ENCODE measurements around the gene GPR82.

Gene GPR82

DNA sequence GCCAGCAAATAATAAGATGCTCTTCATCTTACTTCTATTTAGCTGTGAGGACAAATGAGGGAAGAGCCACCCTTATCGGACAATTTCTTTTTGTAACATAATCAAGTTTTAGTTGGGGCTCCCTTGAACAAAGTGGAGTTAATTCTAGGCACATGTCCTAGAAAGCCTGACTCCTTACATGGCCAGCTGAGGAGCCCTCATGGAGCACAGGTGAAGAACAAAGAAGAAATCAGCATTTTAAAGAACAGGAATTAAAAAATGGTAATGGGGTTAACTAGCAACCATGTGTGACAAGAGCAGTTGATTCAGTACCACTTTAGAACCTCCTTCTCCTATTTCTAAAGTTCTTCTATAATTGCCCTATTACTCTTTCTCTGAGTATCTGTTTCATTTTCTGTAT lies 15.9 kb downstream of the GPR82 start:
- Histone ChIP-seq H2AK5ac (ENCODE audit: low read depth, low read length) (no peak overlapping the region), H3K9ac (ENCODE audit: low read depth, low read length, poor library complexity) (no peak overlapping the region), H2AFZ (ENCODE audit: low read length) (no peak overlapping the region), H3K79me1 (ENCODE audit: low read depth, low read length) (no peaks in the 10 kb centered on the region), H3K18ac (ENCODE audit: low read length) (no peak overlapping the region), H2BK15ac (ENCODE audit: low read length) (no peak overlapping the region), H4K91ac (ENCODE audit: low read depth, low read length, poor library complexity) (no peak overlapping the region), H2BK12ac (ENCODE audit: low read length) (no peak overlapping the region), H3K4ac (ENCODE audit: low read length) (no peak overlapping the region), H3K36me3 (replicated peaks in 1 of 2; ENCODE audit: control insufficient read depth in 2 of 2, insufficient read depth in 2 of 2, low read length in 2 of 2) (peaks cover 0 to 3% of the 10 kb centered on the region in 2 donors), H3K27me3 (ENCODE audit: control insufficient read depth in 3 of 3, insufficient read depth in 3 of 3, low read depth in 1 of 3, low read length in 3 of 3) (no peaks in the 10 kb centered on the region), H3K4me3 (ENCODE audit: low read length in 2 of 2) (no peak overlapping the region), H3K27ac (replicated peaks; ENCODE audit: low read length) (no peak overlapping the region), H2BK5ac (ENCODE audit: low read length) (no peak overlapping the region), H3K4me2 (ENCODE audit: insufficient read depth, low read length, poor library complexity, severe bottlenecking) (no peak overlapping the region), H3K9me3 (replicated peaks in 1 of 2; ENCODE audit: control insufficient read depth in 2 of 2, insufficient read depth in 1 of 2, low read depth in 1 of 2, low read length in 2 of 2) (no peaks in the 10 kb centered on the region), H3K14ac (ENCODE audit: low read length) (no peak overlapping the region), H3K4me1 (ENCODE audit: control insufficient read depth in 2 of 2, insufficient read depth in 1 of 2, low read depth in 1 of 2, low read length in 2 of 2) (no peaks in the 10 kb centered on the region), H3K23ac (ENCODE audit: low read depth, low read length, poor library complexity) (no peak overlapping the region), H2BK120ac (ENCODE audit: low read depth, low read length) (no peak overlapping the region), H4K8ac (ENCODE audit: low read depth, low read length) (no peak overlapping the region)
- WGBS, 2 donors (ENCODE audit: extremely low coverage in 2 of 2, insufficient read length in 2 of 2, insufficient replicate concordance in 1 of 2) = no CpG with 5 or more reads among the region's 1 CpG
- no peak for DNase-seq (ENCODE audit: low spot score)

DNA sequence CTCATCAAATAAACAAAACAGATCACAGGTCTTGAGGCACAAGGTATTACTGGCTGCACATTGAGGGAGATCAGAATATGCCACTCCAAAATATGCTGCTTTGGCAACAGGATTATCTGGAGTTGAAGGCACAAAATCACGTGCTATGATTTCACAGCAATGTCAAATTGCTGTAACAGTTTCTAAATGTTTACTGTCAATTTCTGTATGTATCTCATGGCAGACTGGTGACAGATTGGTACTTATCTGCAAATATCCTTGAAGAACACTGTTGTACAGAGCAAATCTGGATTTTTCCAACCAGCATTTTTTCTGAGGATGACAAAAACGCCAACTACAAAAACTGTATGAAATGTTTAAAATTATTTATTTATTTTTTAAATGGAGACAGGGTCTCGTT lies 26.7 kb downstream of the GPR82 start:
- Histone ChIP-seq H4K91ac (ENCODE audit: low read depth, low read length, poor library complexity) (no peak overlapping the region), H3K36me3 (replicated peaks in 1 of 2; ENCODE audit: control insufficient read depth in 2 of 2, insufficient read depth in 2 of 2, low read length in 2 of 2) (no peaks in the 10 kb centered on the region), H2AK5ac (ENCODE audit: low read depth, low read length) (no peak overlapping the region), H3K23ac (ENCODE audit: low read depth, low read length, poor library complexity) (no peak overlapping the region), H3K79me1 (ENCODE audit: low read depth, low read length) (no peaks in the 10 kb centered on the region), H2BK120ac (ENCODE audit: low read depth, low read length) (no peak overlapping the region), H3K14ac (ENCODE audit: low read length) (no peak overlapping the region), H2AFZ (ENCODE audit: low read length) (no peak overlapping the region), H3K4ac (ENCODE audit: low read length) (no peak overlapping the region), H4K8ac (ENCODE audit: low read depth, low read length) (no peak overlapping the region), H2BK5ac (ENCODE audit: low read length) (no peak overlapping the region), H3K18ac (ENCODE audit: low read length) (no peak overlapping the region), H3K9me3 (replicated peaks in 1 of 2; ENCODE audit: control insufficient read depth in 2 of 2, insufficient read depth in 1 of 2, low read depth in 1 of 2, low read length in 2 of 2) (no peaks in the 10 kb centered on the region), H3K4me1 (ENCODE audit: control insufficient read depth in 2 of 2, insufficient read depth in 1 of 2, low read depth in 1 of 2, low read length in 2 of 2) (no peaks in the 10 kb centered on the region), H3K9ac (ENCODE audit: low read depth, low read length, poor library complexity) (no peak overlapping the region), H3K27me3 (ENCODE audit: control insufficient read depth in 3 of 3, insufficient read depth in 3 of 3, low read depth in 1 of 3, low read length in 3 of 3) (no peaks in the 10 kb centered on the region), H3K27ac (replicated peaks; ENCODE audit: low read length) (no peak overlapping the region), H3K4me2 (ENCODE audit: insufficient read depth, low read length, poor library complexity, severe bottlenecking) (no peak overlapping the region), H2BK15ac (ENCODE audit: low read length) (no peak overlapping the region), H2BK12ac (ENCODE audit: low read length) (no peak overlapping the region), H3K4me3 (ENCODE audit: low read length in 2 of 2) (no peak overlapping the region)
- no peak for DNase-seq (ENCODE audit: low spot score)
- no CpG with 5 or more reads among the region's 3 CpGs for WGBS, 2 donors (ENCODE audit: extremely low coverage in 2 of 2, insufficient read length in 2 of 2, insufficient replicate concordance in 1 of 2)

DNA sequence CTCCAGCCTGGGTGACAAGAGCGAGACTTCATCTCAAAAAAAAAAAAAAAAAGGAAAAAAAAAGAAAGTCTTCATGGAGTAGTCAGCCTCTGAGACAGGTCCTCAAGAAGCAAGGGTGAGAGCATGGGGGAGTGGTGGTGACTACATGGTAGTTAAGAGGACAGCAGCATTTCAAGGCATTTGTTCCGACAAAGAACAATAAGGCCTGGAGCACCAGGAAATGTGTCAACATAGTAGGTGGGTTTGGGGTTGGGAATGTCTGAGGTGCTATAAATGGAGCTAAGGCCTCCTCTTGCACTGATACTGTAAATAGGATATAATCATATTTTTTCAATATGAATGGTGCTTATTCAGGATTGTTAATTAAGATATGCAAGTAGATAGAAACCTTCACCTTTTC lies 34.4 kb downstream of the GPR82 start:
- Histone ChIP-seq H3K4me2 (ENCODE audit: insufficient read depth, low read length, poor library complexity, severe bottlenecking) (no peak overlapping the region), H2BK12ac (ENCODE audit: low read length) (no peak overlapping the region), H3K9ac (ENCODE audit: low read depth, low read length, poor library complexity) (no peak overlapping the region), H2BK120ac (ENCODE audit: low read depth, low read length) (no peak overlapping the region), H2BK15ac (ENCODE audit: low read length) (no peak overlapping the region), H3K4ac (ENCODE audit: low read length) (no peak overlapping the region), H3K36me3 (replicated peaks in 1 of 2; ENCODE audit: control insufficient read depth in 2 of 2, insufficient read depth in 2 of 2, low read length in 2 of 2) (no peaks in the 10 kb centered on the region), H3K4me1 (ENCODE audit: control insufficient read depth in 2 of 2, insufficient read depth in 1 of 2, low read depth in 1 of 2, low read length in 2 of 2) (no peaks in the 10 kb centered on the region), H3K18ac (ENCODE audit: low read length) (no peak overlapping the region), H3K79me1 (ENCODE audit: low read depth, low read length) (no peaks in the 10 kb centered on the region), H4K8ac (ENCODE audit: low read depth, low read length) (no peak overlapping the region), H2BK5ac (ENCODE audit: low read length) (no peak overlapping the region), H3K14ac (ENCODE audit: low read length) (no peak overlapping the region), H3K4me3 (ENCODE audit: low read length in 2 of 2) (no peak overlapping the region), H4K91ac (ENCODE audit: low read depth, low read length, poor library complexity) (no peak overlapping the region), H2AFZ (ENCODE audit: low read length) (no peak overlapping the region), H2AK5ac (ENCODE audit: low read depth, low read length) (no peak overlapping the region), H3K27me3 (ENCODE audit: control insufficient read depth in 3 of 3, insufficient read depth in 3 of 3, low read depth in 1 of 3, low read length in 3 of 3) (no peaks in the 10 kb centered on the region), H3K23ac (ENCODE audit: low read depth, low read length, poor library complexity) (no peak overlapping the region), H3K9me3 (replicated peaks in 1 of 2; ENCODE audit: control insufficient read depth in 2 of 2, insufficient read depth in 1 of 2, low read depth in 1 of 2, low read length in 2 of 2) (no peaks in the 10 kb centered on the region), H3K27ac (replicated peaks; ENCODE audit: low read length) (no peak overlapping the region)
- no peak for DNase-seq (ENCODE audit: low spot score)
- no CpG with 5 or more reads among the region's 2 CpGs for WGBS, 2 donors (ENCODE audit: extremely low coverage in 2 of 2, insufficient read length in 2 of 2, insufficient replicate concordance in 1 of 2)

DNA sequence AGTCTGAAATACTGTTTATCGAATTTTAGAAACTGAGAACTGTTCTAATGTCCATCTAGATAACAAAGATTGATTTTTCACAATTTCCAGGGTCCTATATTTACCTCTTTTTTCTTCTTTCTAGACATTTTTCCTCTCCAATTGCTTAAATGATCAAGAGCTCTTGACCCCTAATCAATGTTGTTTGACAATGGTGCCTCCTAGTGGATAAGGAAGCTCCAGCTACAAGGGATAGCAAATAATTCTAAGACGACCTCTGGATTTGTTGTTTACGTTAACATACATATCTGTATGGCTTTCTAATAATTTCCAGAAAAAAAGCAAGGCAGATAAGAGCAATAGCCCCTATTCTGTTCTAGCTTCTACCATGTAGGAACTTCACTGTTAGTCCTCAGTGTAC lies 35.8 kb downstream of the GPR82 start:
- H3K4ac ChIP-seq (ENCODE audit: low read length) = no peak overlapping the region
- WGBS, 2 donors (ENCODE audit: extremely low coverage in 2 of 2, insufficient read length in 2 of 2, insufficient replicate concordance in 1 of 2) = no CpG with 5 or more reads among the region's 3 CpGs
- H3K9me3 ChIP-seq (replicated peaks in 1 of 2; ENCODE audit: control insufficient read depth in 2 of 2, insufficient read depth in 1 of 2, low read depth in 1 of 2, low read length in 2 of 2) = no peaks in the 10 kb centered on the region
- H3K4me3 ChIP-seq (ENCODE audit: low read length in 2 of 2) = no peak overlapping the region
- no peak overlapping the region for H3K14ac ChIP-seq (ENCODE audit: low read length)
- H4K8ac ChIP-seq (ENCODE audit: low read depth, low read length) = no peak overlapping the region
- no peak overlapping the region for H3K27ac ChIP-seq (replicated peaks; ENCODE audit: low read length)
- no peak overlapping the region for H2AFZ ChIP-seq (ENCODE audit: low read length)
- no peaks in the 10 kb centered on the region for H3K27me3 ChIP-seq (ENCODE audit: control insufficient read depth in 3 of 3, insufficient read depth in 3 of 3, low read depth in 1 of 3, low read length in 3 of 3)
- H2BK15ac ChIP-seq (ENCODE audit: low read length) = no peak overlapping the region
- H3K79me1 ChIP-seq (ENCODE audit: low read depth, low read length) = no peaks in the 10 kb centered on the region
- no peak overlapping the region for H4K91ac ChIP-seq (ENCODE audit: low read depth, low read length, poor library complexity)
- no peak overlapping the region for H2AK5ac ChIP-seq (ENCODE audit: low read depth, low read length)
- H2BK5ac ChIP-seq (ENCODE audit: low read length) = no peak overlapping the region
- H2BK120ac ChIP-seq (ENCODE audit: low read depth, low read length) = no peak overlapping the region
- no peak overlapping the region for H3K4me2 ChIP-seq (ENCODE audit: insufficient read depth, low read length, poor library complexity, severe bottlenecking)
- DNase-seq (ENCODE audit: low spot score) = no peak
- no peak overlapping the region for H3K9ac ChIP-seq (ENCODE audit: low read depth, low read length, poor library complexity)
- no peak overlapping the region for H3K23ac ChIP-seq (ENCODE audit: low read depth, low read length, poor library complexity)
- no peak overlapping the region for H2BK12ac ChIP-seq (ENCODE audit: low read length)
- H3K4me1 ChIP-seq (ENCODE audit: control insufficient read depth in 2 of 2, insufficient read depth in 1 of 2, low read depth in 1 of 2, low read length in 2 of 2) = no peaks in the 10 kb centered on the region
- H3K18ac ChIP-seq (ENCODE audit: low read length) = no peak overlapping the region
- H3K36me3 ChIP-seq (replicated peaks in 1 of 2; ENCODE audit: control insufficient read depth in 2 of 2, insufficient read depth in 2 of 2, low read length in 2 of 2) = no peaks in the 10 kb centered on the region

Data from neuronal stem cell (in vitro differentiated cells).